Ascending aorta (tissue), 2 donors: Measurements from ENCODE around the gene KRT76. TPM values are rescaled to one million over a fixed set of nuclear protein-coding genes. Genes with fewer than 3 reads are reported as not detected.

Source experiments
- DNase-seq, 2 donors: peaks; one replicate each; pipeline ENCODE4 v3.0.0-alpha.2; 2019; ENCODE audit warnings: low spot score in 2 of 2
- H3K27ac ChIP-seq, 2 donors: fragments of 200-600 bp; sonication (generic); one replicate each; pipeline ENCODE4 v1.5.1; 2016 to 2017; ENCODE audit warnings: mild to moderate bottlenecking in 1 of 2
- H3K27me3 ChIP-seq: fragments of 200-600 bp; sonication (generic); one replicate; pipeline ENCODE4 v1.5.1; 2017
- H3K36me3 ChIP-seq, 2 donors: fragments of 200-600 bp; sonication (generic); one replicate each; pipeline ENCODE4 v1.5.1; 2016
- H3K4me1 ChIP-seq, 2 donors: fragments of 200-600 bp; sonication (generic); one replicate each; pipeline ENCODE4 v1.5.1; 2016 to 2017; ENCODE audit warnings: mild to moderate bottlenecking in 1 of 2
- H3K4me3 ChIP-seq, 2 donors: fragments of 200-600 bp; sonication (generic); one replicate each; pipeline ENCODE4 v1.5.1; 2016 to 2017; ENCODE audit warnings: mild to moderate bottlenecking in 1 of 2
- H3K9me3 ChIP-seq, 2 donors: fragments of 200-600 bp; sonication (generic); one replicate each; pipeline ENCODE4 v1.5.1; 2016
- intact Hi-C: fragments of 100-400 bp; cut with DNase I; formaldehyde crosslinking; loops from one replicate; pipeline ENCODE4 v1.15.1; 2023
- total RNA-seq: library from RNA; depleted of rRNA; stranded (reverse); fragments of >200 nt; gene quantifications from one replicate; pipeline ENCODE4 v1.1.0, GENCODE V29; 2016
- TF ChIP-seq, protein P1 (sequence below), 3 experiments: fragments of 200-600 bp in 2 of 3; fragments of 450-650 bp in 1 of 3; sonication (generic) in 2 of 3; IDR thresholded peaks; one replicate each; pipeline ENCODE4 v1.5.1; 2016 to 2019; ENCODE audit warnings: antibody characterized with exemption in 3 of 3, mild to moderate bottlenecking in 1 of 3, moderate library complexity in 1 of 3

The KRT76 gene
- total RNA-seq, 1 donor from 2014 or later, result not detected

GRCh38 chr12:52806821-52807543 is 29.8 kb upstream of the KRT76 start:
- Histone ChIP-seq H3K4me1 (no peaks in the 10 kb centered on the region), H3K27ac (no peak overlapping the region), H3K36me3 (no peaks in the 10 kb centered on the region), H3K27me3 (no peaks in the 10 kb centered on the region), H3K9me3 (no peaks in the 10 kb centered on the region), H3K4me3 (no peak overlapping the region)
- intact Hi-C loops, result no loop called here
- DNase-seq, result no peak
- TF ChIP-seq, protein P1, sequence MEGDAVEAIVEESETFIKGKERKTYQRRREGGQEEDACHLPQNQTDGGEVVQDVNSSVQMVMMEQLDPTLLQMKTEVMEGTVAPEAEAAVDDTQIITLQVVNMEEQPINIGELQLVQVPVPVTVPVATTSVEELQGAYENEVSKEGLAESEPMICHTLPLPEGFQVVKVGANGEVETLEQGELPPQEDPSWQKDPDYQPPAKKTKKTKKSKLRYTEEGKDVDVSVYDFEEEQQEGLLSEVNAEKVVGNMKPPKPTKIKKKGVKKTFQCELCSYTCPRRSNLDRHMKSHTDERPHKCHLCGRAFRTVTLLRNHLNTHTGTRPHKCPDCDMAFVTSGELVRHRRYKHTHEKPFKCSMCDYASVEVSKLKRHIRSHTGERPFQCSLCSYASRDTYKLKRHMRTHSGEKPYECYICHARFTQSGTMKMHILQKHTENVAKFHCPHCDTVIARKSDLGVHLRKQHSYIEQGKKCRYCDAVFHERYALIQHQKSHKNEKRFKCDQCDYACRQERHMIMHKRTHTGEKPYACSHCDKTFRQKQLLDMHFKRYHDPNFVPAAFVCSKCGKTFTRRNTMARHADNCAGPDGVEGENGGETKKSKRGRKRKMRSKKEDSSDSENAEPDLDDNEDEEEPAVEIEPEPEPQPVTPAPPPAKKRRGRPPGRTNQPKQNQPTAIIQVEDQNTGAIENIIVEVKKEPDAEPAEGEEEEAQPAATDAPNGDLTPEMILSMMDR (IDR thresholded peaks at IDR 0.05), result no peak

DNA sequence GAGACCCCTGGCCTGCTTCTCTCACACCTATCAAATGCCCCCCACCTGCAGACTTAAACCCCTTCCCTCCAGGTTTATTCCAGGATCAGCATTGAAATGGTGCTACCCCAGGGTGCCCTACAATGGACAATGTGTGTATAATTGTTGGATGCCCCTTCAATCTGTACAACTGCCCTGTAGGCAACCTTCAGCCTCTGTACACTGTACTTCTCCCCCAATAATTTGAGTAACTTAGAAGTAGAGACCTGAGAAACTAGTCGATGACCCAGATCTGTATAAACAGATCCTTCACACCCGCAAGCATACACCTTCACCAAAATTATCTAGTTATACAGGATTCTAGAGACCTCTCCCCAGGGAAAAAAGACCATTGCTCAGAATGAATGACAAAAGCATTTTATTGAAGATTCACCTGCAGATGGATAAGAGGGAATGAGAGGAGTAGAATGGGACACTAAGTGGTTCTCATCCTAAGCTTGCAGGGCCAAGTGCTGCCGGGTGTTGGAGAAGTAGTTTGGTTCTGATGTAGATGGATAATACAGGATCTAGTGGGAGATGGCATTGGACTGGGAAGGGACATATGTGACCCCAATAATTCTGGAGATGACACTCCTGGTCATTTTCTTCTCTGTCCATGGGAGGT is 29.1 kb upstream of the KRT76 start:
- Histone ChIP-seq H3K27ac (no peak overlapping the region), H3K9me3 (no peaks in the 10 kb centered on the region), H3K27me3 (no peaks in the 10 kb centered on the region), H3K4me3 (no peak overlapping the region), H3K36me3 (no peaks in the 10 kb centered on the region), H3K4me1 (no peaks in the 10 kb centered on the region)
- intact Hi-C loops, result no loop called here
- DNase-seq, result no peak
- TF ChIP-seq, protein P1 (IDR thresholded peaks at IDR 0.05), result no peak

- Histone ChIP-seq H3K36me3 (no peaks in the 10 kb centered on the region), H3K4me3 (no peak overlapping the region), H3K27me3 (no peaks in the 10 kb centered on the region), H3K27ac (no peak overlapping the region), H3K4me1 (no peaks in the 10 kb centered on the region), H3K9me3 (no peaks in the 10 kb centered on the region)
- no peak for DNase-seq
- intact Hi-C loops, result no loop called here
- TF ChIP-seq, protein P1 (IDR thresholded peaks at IDR 0.05), result no peak
Observed at GRCh38 chr12:52805739-52806138, 28.6 kb upstream of the KRT76 start.

- H3K4me3 ChIP-seq, result no peak overlapping the region
- TF ChIP-seq, protein P1 (IDR thresholded peaks at IDR 0.05), result no peak
- H3K9me3 ChIP-seq, result no peaks in the 10 kb centered on the region
- intact Hi-C loops, result no loop called here
- H3K4me1 ChIP-seq, result no peaks in the 10 kb centered on the region
- H3K36me3 ChIP-seq, result no peaks in the 10 kb centered on the region
- no peak overlapping the region for H3K27ac ChIP-seq
- DNase-seq, result no peak
- H3K27me3 ChIP-seq, result no peaks in the 10 kb centered on the region
Observed at GRCh38 chr12:52805000-52805399, 27.9 kb upstream of the KRT76 start.

GRCh38 chr12:52802442-52802841 is 25.3 kb upstream of the KRT76 start:
- TF ChIP-seq, protein P1 (IDR thresholded peaks at IDR 0.05), result no peak
- no peaks in the 10 kb centered on the region for H3K9me3 ChIP-seq

More at GRCh38 chr12:52802442-52802841, 25.3 kb upstream of the KRT76 start:
- H3K27me3 ChIP-seq, result no peaks in the 10 kb centered on the region
- no peaks in the 10 kb centered on the region for H3K36me3 ChIP-seq
- intact Hi-C loops, result no loop called here
- no peak overlapping the region for H3K27ac ChIP-seq
- no peak for DNase-seq
- H3K4me3 ChIP-seq, result no peak overlapping the region
- no peaks in the 10 kb centered on the region for H3K4me1 ChIP-seq
